Melanocyte of skin (primary cell): ENCODE results near the gene BLOC1S4. TPM values are rescaled to one million over a fixed set of nuclear protein-coding genes. Genes with fewer than 3 reads are reported as not detected.

ENCODE experiments used
- total RNA-seq, 2 donors: library from RNA; depleted of rRNA; stranded (reverse); fragments of >200 nt; gene quantifications; 2 replicates each; pipeline ENCODE4 v1.2.3, GENCODE V29; 2012

Gene BLOC1S4
- total RNA-seq = 10 to 100 TPM in 1 of 2 donors, 1 to 10 TPM in 1; 9.6 to 11.3 TPM

GRCh38 chr4:6716018-6716911, at the start of gene BLOC1S4:
BLOC1S4 (plus strand) TSS chr4:6716174; CDS start chr4:6716210, 36 bp downstream.

DNA sequence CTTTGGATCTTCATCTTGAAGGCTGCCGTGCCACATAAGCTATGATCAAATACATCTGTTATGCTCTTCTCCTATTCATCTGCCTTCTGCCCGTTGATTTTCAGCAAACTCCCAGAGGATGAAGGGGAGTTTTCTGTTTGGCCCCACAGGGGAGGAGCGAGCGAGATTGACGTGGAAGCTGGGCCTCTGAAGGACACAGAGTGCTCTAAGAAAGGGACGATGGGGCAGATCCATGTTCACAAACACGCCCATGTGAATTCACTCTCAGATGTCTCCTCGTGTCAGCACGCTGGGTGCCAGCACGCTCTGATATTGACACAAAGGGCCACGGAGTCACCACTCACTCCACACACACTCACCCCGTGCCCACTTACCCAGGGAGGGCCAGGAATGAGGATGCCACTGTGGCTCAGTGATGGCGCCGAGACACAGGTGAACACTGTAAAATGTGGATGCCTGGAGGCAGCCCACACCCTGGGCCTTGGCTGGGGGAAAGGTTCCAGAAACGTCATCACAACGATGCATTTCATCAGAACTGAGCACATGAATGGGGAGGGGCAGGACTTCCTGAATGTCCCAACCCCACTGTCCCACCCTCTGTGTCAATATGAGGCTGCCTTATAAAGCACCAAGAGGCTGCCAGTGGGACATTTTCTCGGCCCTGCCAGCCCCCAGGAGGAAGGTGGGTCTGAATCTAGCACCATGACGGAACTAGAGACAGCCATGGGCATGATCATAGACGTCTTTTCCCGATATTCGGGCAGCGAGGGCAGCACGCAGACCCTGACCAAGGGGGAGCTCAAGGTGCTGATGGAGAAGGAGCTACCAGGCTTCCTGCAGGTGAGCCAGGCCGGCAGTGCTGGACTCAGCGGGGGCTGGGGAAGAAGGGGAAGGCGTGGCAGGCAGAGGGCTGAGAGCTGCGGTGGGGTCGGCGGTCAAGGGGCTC, 22.5 kb upstream of the BLOC1S4 start, which contains the start of gene S100P:
Gene S100P, plus strand, starts transcription at position 648 of the 946 bp plus-strand sequence. Its CDS starts 55 bp downstream, at position 703.

DNA sequence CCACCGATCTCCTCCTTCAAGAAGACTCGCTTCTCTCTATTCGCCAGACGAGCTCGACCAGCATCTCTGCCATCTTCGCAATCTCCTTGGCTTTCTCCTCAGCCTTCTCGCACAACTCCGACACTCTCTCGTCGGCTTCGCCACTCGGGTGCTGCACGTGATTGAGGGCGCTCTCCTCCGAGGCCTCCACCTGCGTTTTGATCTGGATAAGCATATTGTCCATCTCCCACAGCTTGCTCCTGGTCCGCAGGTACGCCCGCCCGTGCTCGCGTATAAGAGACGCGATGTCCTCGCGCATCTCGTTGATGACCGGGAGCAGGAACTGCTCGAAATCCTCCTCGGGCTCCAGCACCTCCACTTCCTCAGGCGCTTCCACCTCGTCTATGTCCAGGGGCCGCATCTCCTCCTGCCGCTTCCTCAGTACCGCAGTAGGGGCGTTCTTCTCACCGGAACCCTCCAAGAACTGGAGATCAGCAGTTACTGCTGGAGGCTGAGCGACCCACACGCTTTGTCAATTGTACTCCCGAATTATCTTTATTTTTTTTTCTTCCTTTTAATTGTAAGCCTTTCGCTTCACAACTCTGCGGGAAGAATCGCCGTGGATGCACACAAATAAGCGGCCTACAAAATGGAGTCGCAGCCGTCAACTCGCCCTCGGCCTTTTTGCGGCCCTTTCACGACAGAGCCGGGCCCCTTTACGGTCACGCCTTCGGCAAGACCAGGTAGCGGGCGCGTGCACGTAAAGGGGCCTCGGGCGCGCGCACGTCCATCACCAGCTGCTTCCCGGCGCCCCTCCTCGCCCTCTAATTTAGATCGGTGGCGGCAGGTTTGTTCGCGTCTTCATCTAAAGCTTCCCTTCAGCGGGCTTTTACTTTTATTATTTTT, 6.5 kb upstream of the BLOC1S4 start, which contains the start of gene MRFAP1L1:
Gene MRFAP1L1, minus strand, starts transcription at position 636 of the 885 bp plus-strand sequence. Its CDS starts 236 bp downstream, at position 400.

Other genes with a start within 250 kb of the BLOC1S4 start
- not detected for gene PPP2R2C, start 243.6 kb upstream of the BLOC1S4 start, total RNA-seq
- gene MAN2B2, start 141.0 kb upstream of the BLOC1S4 start, total RNA-seq = 10 to 100 TPM in 1 of 2 donors, 1 to 10 TPM in 1; 9.7 to 20.6 TPM
- 10 to 100 TPM; 67.4 to 92.9 TPM for gene MRFAP1, start 75.5 kb upstream of the BLOC1S4 start, total RNA-seq
- not detected for gene S100P, start 22.3 kb upstream of the BLOC1S4 start, total RNA-seq
- gene MRFAP1L1, start 6.3 kb upstream of the BLOC1S4 start, total RNA-seq = 10 to 100 TPM; 29.9 to 37.6 TPM
- 10 to 100 TPM; 11.7 to 16.5 TPM for gene KIAA0232, start 66.6 kb downstream of the BLOC1S4 start, total RNA-seq
- gene TBC1D14, start 193.7 kb downstream of the BLOC1S4 start, total RNA-seq = 10 to 100 TPM; 56.1 to 73.3 TPM